Epithelial cell of proximal tubule (primary cell): ENCODE data around the gene SLC22A15. TPM values are rescaled to one million over a fixed set of nuclear protein-coding genes. Genes with fewer than 3 reads are reported as not detected.
"Not testable (repeated sequence)": the region's sequence is repeated elsewhere in the genome, so short reads cannot be mapped to it uniquely, and the experiment has no call there.

Source experiments
- DNase-seq: peaks from one replicate; pipeline ENCODE4 v3.0.0-alpha.2; 2011; ENCODE audit warnings: low read depth
- H3K4me3 ChIP-seq: 2 replicates; pipeline ENCODE4 v1.5.1; 2011; ENCODE audit warnings: low read depth, mild to moderate bottlenecking, low read length
- CTCF ChIP-seq: conservative IDR thresholded peaks from 2 replicates; pipeline ENCODE4 v1.5.1; 2012; ENCODE audit warnings: low read depth, mild to moderate bottlenecking, low read length
- total RNA-seq: library from RNA; depleted of rRNA; stranded (reverse); fragments of >200 nt; gene quantifications from 2 replicates; pipeline ENCODE4 v1.2.3, GENCODE V29; 2015

SLC22A15 gene
- total RNA-seq, 1 donor from 2014 or later, result 2.6 TPM

- no peak overlapping the region for H3K4me3 ChIP-seq
- no peak for DNase-seq
- no peak for TF ChIP-seq CTCF
Measured at GRCh38 chr1:116031302-116031835, 55.1 kb downstream of the SLC22A15 start.

GRCh38 chr1:116033322-116033721 lies 57.0 kb downstream of the SLC22A15 start:
- no peak for DNase-seq
- TF ChIP-seq CTCF, result no peak
- H3K4me3 ChIP-seq, result no peak overlapping the region

GRCh38 chr1:116036255-116036654 lies 59.9 kb downstream of the SLC22A15 start:
- TF ChIP-seq CTCF, result peak; percentile 27
- H3K4me3 ChIP-seq, result no peak overlapping the region
- no peak for DNase-seq

GRCh38 chr1:116038679-116039078 lies 62.4 kb downstream of the SLC22A15 start:
- no peak for TF ChIP-seq CTCF
- no peak overlapping the region for H3K4me3 ChIP-seq
- DNase-seq, result no peak

GRCh38 chr1:116044071-116044470 lies 67.8 kb downstream of the SLC22A15 start:
- no peak overlapping the region for H3K4me3 ChIP-seq
- TF ChIP-seq CTCF, result no peak
- no peak for DNase-seq

- not testable (repeated sequence) for DNase-seq, H3K4me3 ChIP-seq
Measured at GRCh38 chr1:116046933-116047332, 70.6 kb downstream of the SLC22A15 start.

- DNase-seq, H3K4me3 ChIP-seq: not testable (repeated sequence)
Measured at GRCh38 chr1:116051896-116052295, 75.6 kb downstream of the SLC22A15 start.

GRCh38 chr1:116062201-116062600 lies 85.9 kb downstream of the SLC22A15 start:
- no peak overlapping the region for H3K4me3 ChIP-seq
- TF ChIP-seq CTCF, result no peak

More at GRCh38 chr1:116062201-116062600, 85.9 kb downstream of the SLC22A15 start:
- DNase-seq, result no peak
